Ascending aorta (tissue), 2 donors: ENCODE measurements around the gene AMTN. TPM values are rescaled to one million over a fixed set of nuclear protein-coding genes. Genes with fewer than 3 reads are reported as not detected.

Source experiments
- DNase-seq, 2 donors: peaks; one replicate each; pipeline ENCODE4 v3.0.0-alpha.2; 2019; ENCODE audit warnings: low spot score in 2 of 2
- H3K27ac ChIP-seq, 2 donors: fragments of 200-600 bp; sonication (generic); one replicate each; pipeline ENCODE4 v1.5.1; 2016 to 2017; ENCODE audit warnings: mild to moderate bottlenecking in 1 of 2
- H3K27me3 ChIP-seq: fragments of 200-600 bp; sonication (generic); one replicate; pipeline ENCODE4 v1.5.1; 2017
- H3K36me3 ChIP-seq, 2 donors: fragments of 200-600 bp; sonication (generic); one replicate each; pipeline ENCODE4 v1.5.1; 2016
- H3K4me1 ChIP-seq, 2 donors: fragments of 200-600 bp; sonication (generic); one replicate each; pipeline ENCODE4 v1.5.1; 2016 to 2017; ENCODE audit warnings: mild to moderate bottlenecking in 1 of 2
- H3K4me3 ChIP-seq, 2 donors: fragments of 200-600 bp; sonication (generic); one replicate each; pipeline ENCODE4 v1.5.1; 2016 to 2017; ENCODE audit warnings: mild to moderate bottlenecking in 1 of 2
- H3K9me3 ChIP-seq, 2 donors: fragments of 200-600 bp; sonication (generic); one replicate each; pipeline ENCODE4 v1.5.1; 2016
- intact Hi-C: fragments of 100-400 bp; cut with DNase I; formaldehyde crosslinking; loops from one replicate; pipeline ENCODE4 v1.15.1; 2023
- total RNA-seq: library from RNA; depleted of rRNA; stranded (reverse); fragments of >200 nt; gene quantifications from one replicate; pipeline ENCODE4 v1.1.0, GENCODE V29; 2016
- TF ChIP-seq, protein P1 (sequence below), 3 experiments: fragments of 200-600 bp in 2 of 3; fragments of 450-650 bp in 1 of 3; sonication (generic) in 2 of 3; IDR thresholded peaks; one replicate each; pipeline ENCODE4 v1.5.1; 2016 to 2019; ENCODE audit warnings: antibody characterized with exemption in 3 of 3, mild to moderate bottlenecking in 1 of 3, moderate library complexity in 1 of 3

Gene AMTN
- total RNA-seq, 1 donor from 2014 or later, result not detected

GRCh38 chr4:70538869-70539268, 20.5 kb downstream of the AMTN start:
- no peaks in the 10 kb centered on the region for H3K27me3 ChIP-seq
- H3K4me1 ChIP-seq, result no peaks in the 10 kb centered on the region
- intact Hi-C loops, result no loop called here
- no peaks in the 10 kb centered on the region for H3K9me3 ChIP-seq
- H3K4me3 ChIP-seq, result no peak overlapping the region
- no peak for DNase-seq
- H3K36me3 ChIP-seq, result no peaks in the 10 kb centered on the region
- no peak overlapping the region for H3K27ac ChIP-seq
- TF ChIP-seq, protein P1, sequence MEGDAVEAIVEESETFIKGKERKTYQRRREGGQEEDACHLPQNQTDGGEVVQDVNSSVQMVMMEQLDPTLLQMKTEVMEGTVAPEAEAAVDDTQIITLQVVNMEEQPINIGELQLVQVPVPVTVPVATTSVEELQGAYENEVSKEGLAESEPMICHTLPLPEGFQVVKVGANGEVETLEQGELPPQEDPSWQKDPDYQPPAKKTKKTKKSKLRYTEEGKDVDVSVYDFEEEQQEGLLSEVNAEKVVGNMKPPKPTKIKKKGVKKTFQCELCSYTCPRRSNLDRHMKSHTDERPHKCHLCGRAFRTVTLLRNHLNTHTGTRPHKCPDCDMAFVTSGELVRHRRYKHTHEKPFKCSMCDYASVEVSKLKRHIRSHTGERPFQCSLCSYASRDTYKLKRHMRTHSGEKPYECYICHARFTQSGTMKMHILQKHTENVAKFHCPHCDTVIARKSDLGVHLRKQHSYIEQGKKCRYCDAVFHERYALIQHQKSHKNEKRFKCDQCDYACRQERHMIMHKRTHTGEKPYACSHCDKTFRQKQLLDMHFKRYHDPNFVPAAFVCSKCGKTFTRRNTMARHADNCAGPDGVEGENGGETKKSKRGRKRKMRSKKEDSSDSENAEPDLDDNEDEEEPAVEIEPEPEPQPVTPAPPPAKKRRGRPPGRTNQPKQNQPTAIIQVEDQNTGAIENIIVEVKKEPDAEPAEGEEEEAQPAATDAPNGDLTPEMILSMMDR (IDR thresholded peaks at IDR 0.05), result no peak

DNA sequence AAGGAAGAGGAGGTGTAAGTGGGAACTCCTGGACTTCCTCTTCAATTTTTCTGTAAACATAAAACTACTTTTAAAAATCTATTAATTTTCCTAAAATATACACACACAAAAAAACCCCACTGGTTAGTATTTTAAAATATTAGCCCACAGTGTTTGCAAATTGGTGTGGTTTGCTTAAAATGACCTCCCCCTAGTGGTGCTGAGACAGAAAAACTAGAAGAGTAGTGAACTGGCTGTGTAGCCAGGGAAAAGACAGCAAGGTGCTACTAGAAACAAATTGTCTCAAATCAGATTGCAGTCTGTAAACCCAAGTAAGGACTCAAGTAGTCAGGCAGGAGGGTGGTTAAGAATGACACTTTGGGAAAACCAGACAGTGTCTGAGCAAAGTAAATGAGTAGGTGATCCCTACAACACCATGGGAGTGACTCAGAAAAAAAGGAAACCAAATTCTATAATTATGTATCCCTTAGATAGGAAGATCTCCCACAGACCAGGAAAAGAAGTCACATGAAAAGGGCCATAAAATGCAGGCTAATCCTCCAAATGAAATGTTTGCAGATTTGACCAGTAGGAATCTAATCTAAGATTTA, 26.0 kb downstream of the AMTN start:
- no peak overlapping the region for H3K27ac ChIP-seq
- no peak overlapping the region for H3K4me3 ChIP-seq
- no peaks in the 10 kb centered on the region for H3K9me3 ChIP-seq
- no peak for DNase-seq
- H3K36me3 ChIP-seq, result no peaks in the 10 kb centered on the region
- intact Hi-C loops, result no loop called here
- no peaks in the 10 kb centered on the region for H3K27me3 ChIP-seq
- H3K4me1 ChIP-seq, result no peaks in the 10 kb centered on the region
- TF ChIP-seq, protein P1 (IDR thresholded peaks at IDR 0.05), result peak in 1 of 3 experiments; percentile 20

- TF ChIP-seq, protein P1 (IDR thresholded peaks at IDR 0.05), result no peak
- intact Hi-C loops, result no loop called here
- Histone ChIP-seq H3K36me3 (no peaks in the 10 kb centered on the region), H3K4me1 (peaks cover 0 to 3% of the 10 kb centered on the region in 2 donors), H3K27me3 (no peaks in the 10 kb centered on the region), H3K27ac (no peak overlapping the region), H3K9me3 (no peaks in the 10 kb centered on the region), H3K4me3 (no peak overlapping the region)
- DNase-seq, result no peak
Observed at GRCh38 chr4:70556856-70557255, 38.5 kb downstream of the AMTN start.

GRCh38 chr4:70559211-70559830, 41.0 kb downstream of the AMTN start:
- no peak overlapping the region for H3K27ac ChIP-seq
- H3K9me3 ChIP-seq, result no peaks in the 10 kb centered on the region
- no peaks in the 10 kb centered on the region for H3K27me3 ChIP-seq
- intact Hi-C loops, result no loop called here
- no peak overlapping the region for H3K4me3 ChIP-seq
- H3K4me1 ChIP-seq, result peaks cover 0 to 3% of the 10 kb centered on the region in 2 donors
- DNase-seq, result no peak
- no peaks in the 10 kb centered on the region for H3K36me3 ChIP-seq
- TF ChIP-seq, protein P1 (IDR thresholded peaks at IDR 0.05), result peak; percentile 29 to 72 (median 53)

GRCh38 chr4:70559924-70560323, 41.6 kb downstream of the AMTN start:
- DNase-seq, result no peak
- Histone ChIP-seq H3K27ac (no peak overlapping the region), H3K4me3 (no peak overlapping the region), H3K36me3 (no peaks in the 10 kb centered on the region), H3K27me3 (no peaks in the 10 kb centered on the region), H3K9me3 (no peaks in the 10 kb centered on the region), H3K4me1 (peaks cover 0 to 3% of the 10 kb centered on the region in 2 donors)
- intact Hi-C loops, result no loop called here
- TF ChIP-seq, protein P1 (IDR thresholded peaks at IDR 0.05), result no peak
